ENCODE results near the gene TRMT10C.
A peak's percentile ranks its signal among the peaks of the same experiment; 100 is the strongest.
"Not testable (repeated sequence)": the region's sequence is repeated elsewhere in the genome, so short reads cannot be mapped to it uniquely, and the experiment has no call there.

Gene TRMT10C

GRCh38 chr3:101549473-101549872 lies 12.2 kb upstream of the TRMT10C start:
- no peak for DNase-seq

- DNase-seq, result not testable (repeated sequence)
Measured at GRCh38 chr3:101551359-101552081, 10.1 kb upstream of the TRMT10C start.

GRCh38 chr3:101553381-101553780 lies 8.3 kb upstream of the TRMT10C start:
- not testable (repeated sequence) for DNase-seq

GRCh38 chr3:101556064-101556463 lies 5.6 kb upstream of the TRMT10C start:
- no peak for DNase-seq

GRCh38 chr3:101567528-101568317 lies 6.1 kb downstream of the TRMT10C start:
- DNase-seq, result no peak

- DNase-seq, result no peak
Measured at GRCh38 chr3:101571028-101571895, 9.6 kb downstream of the TRMT10C start.

- peak; percentile 99 for DNase-seq
Measured at GRCh38 chr3:101573449-101574387, 12.1 kb downstream of the TRMT10C start, which contains the start of gene PCNP. Gene PCNP (plus strand): TSS chr3:101574180. CDS start chr3:101574216, 36 bp downstream.

GRCh38 chr3:101574388-101575112 lies 12.9 kb downstream of the TRMT10C start:
- peak; percentile 46 for DNase-seq

GRCh38 chr3:101577286-101577685 lies 15.6 kb downstream of the TRMT10C start:
- no peak for DNase-seq

GRCh38 chr3:101588616-101589015 lies 26.9 kb downstream of the TRMT10C start:
- no peak for DNase-seq

- DNase-seq, result no peak
Measured at GRCh38 chr3:101591071-101591470, 29.4 kb downstream of the TRMT10C start.

GRCh38 chr3:101602731-101603130 lies 41.1 kb downstream of the TRMT10C start:
- DNase-seq, result no peak

GRCh38 chr3:101603184-101603583 lies 41.5 kb downstream of the TRMT10C start:
- DNase-seq, result no peak

- DNase-seq, result not testable (repeated sequence)
Measured at GRCh38 chr3:101605398-101605797, 43.7 kb downstream of the TRMT10C start.

- DNase-seq, result no peak
Measured at GRCh38 chr3:101611023-101611422, 49.4 kb downstream of the TRMT10C start.

- not testable (repeated sequence) for DNase-seq
Measured at GRCh38 chr3:101613014-101613413, 51.3 kb downstream of the TRMT10C start.

- DNase-seq, result no peak
Measured at GRCh38 chr3:101615525-101615924, 53.9 kb downstream of the TRMT10C start.
